OCI-LY7 (cell line): Measurements from ENCODE around the gene MIAT. TPM values are rescaled to one million over a fixed set of nuclear protein-coding genes. Genes with fewer than 3 reads are reported as not detected.

ENCODE experiments used
- BruUV-seq: library from RNA; stranded (reverse); fragments of 400-500 nt; replicated peaks from 2 replicates; lab custom pipeline; 2021; lab: Mats Ljungman, UMichigan
- CTCF ChIA-PET: fragments of 300-600 bp; sonication (Branson Sonifier 250); formaldehyde crosslinking; loops from one replicate; lab custom pipeline; 2022; ENCODE audit warnings: antibody characterized with exemption; ENCODE audit not compliant: unreplicated experiment; lab: Charles Lee
- POLR2A ChIA-PET: fragments of 300-600 bp; sonication (Branson Sonifier 250); formaldehyde crosslinking; loops from one replicate; lab custom pipeline; 2022; ENCODE audit warnings: antibody characterized with exemption; lab: Charles Lee
- DNase-seq: peaks from one replicate; pipeline ENCODE4 v3.0.0-alpha.2; 2015; ENCODE audit warnings: low spot score
- H2AFZ ChIP-seq: fragments of 200-600 bp; sonication (generic), shearing (Covaris generic); 2 replicates; pipeline ENCODE4 v1.6.1; 2014; ENCODE audit warnings: mild to moderate bottlenecking, antibody characterized with exemption, low read length, moderate library complexity
- H3K27ac ChIP-seq: fragments of 200-600 bp; sonication (generic); 2 replicates; pipeline ENCODE4 v1.5.1; 2014; ENCODE audit warnings: mixed run types, low read depth, mild to moderate bottlenecking, moderate library complexity, low read length, inconsistent platforms; ENCODE audit not compliant: poor library complexity, severe bottlenecking
- H3K36me3 ChIP-seq: fragments of 200-600 bp; sonication (generic); 2 replicates; pipeline ENCODE4 v1.6.1; 2014; ENCODE audit warnings: mild to moderate bottlenecking, antibody characterized with exemption, low read length, moderate library complexity, mixed read lengths; ENCODE audit not compliant: insufficient read depth
- H3K4me1 ChIP-seq: fragments of 200-600 bp; sonication (generic); 2 replicates; pipeline ENCODE4 v1.5.1; 2014; ENCODE audit warnings: mild to moderate bottlenecking, low read length; ENCODE audit not compliant: insufficient read depth, poor library complexity, severe bottlenecking
- H3K4me2 ChIP-seq: fragments of 200-600 bp; sonication (generic); 2 replicates; pipeline ENCODE4 v1.6.1; 2014; ENCODE audit warnings: mild to moderate bottlenecking, low read length
- H3K4me3 ChIP-seq: fragments of 200-600 bp; sonication (generic); 2 replicates; pipeline ENCODE4 v1.5.1; 2014; ENCODE audit warnings: mild to moderate bottlenecking, low read depth, low read length; ENCODE audit not compliant: poor library complexity, severe bottlenecking
- H3K79me2 ChIP-seq: fragments of 200-600 bp; sonication (generic); 2 replicates; pipeline ENCODE4 v1.6.1; 2016; ENCODE audit warnings: low read depth, mild to moderate bottlenecking, low read length, moderate library complexity, mixed read lengths; ENCODE audit not compliant: insufficient read depth
- H3K9me2 ChIP-seq: fragments of 200-600 bp; sonication (generic); 2 replicates; pipeline ENCODE4 v1.6.1; 2016; ENCODE audit warnings: mild to moderate bottlenecking, low read length, mixed read lengths; ENCODE audit not compliant: insufficient read depth
- H3K9me3 ChIP-seq: fragments of 200-600 bp; sonication (generic); 2 replicates; pipeline ENCODE4 v1.6.1; 2014; ENCODE audit warnings: mild to moderate bottlenecking, mixed run types, low read length, mixed read lengths
- H4K20me1 ChIP-seq: fragments of 200-600 bp; sonication (generic); 2 replicates; pipeline ENCODE4 v1.6.1; 2014; ENCODE audit warnings: mild to moderate bottlenecking, antibody characterized with exemption, low read length, moderate library complexity, mixed read lengths; ENCODE audit not compliant: insufficient read depth
- EZH2phosphoT487 ChIP-seq: fragments of 200-600 bp; sonication (generic); IDR thresholded peaks from 2 replicates; pipeline ENCODE4 v1.6.1; 2018; ENCODE audit warnings: low read depth, borderline replicate concordance, mild to moderate bottlenecking, mixed run types, antibody characterized with exemption, low read length, moderate library complexity, mixed read lengths
- intact Hi-C: fragments of 100-400 bp; cut with micrococcal nuclease; formaldehyde crosslinking; loops from one replicate; pipeline ENCODE4 v1.10.0; 2022; ENCODE audit not compliant: unreplicated experiment
- total RNA-seq, 2 experiments: library from RNA; depleted of rRNA in 1 of 2; stranded (reverse); fragments of >200 nt in 1 of 2; shearing (Covaris generic) in 1 of 2; gene quantifications; 2 replicates each; pipeline ENCODE4 v1.2.3, GENCODE V29; 2014 to 2022
- TF ChIP-seq, protein P1 (sequence below): fragments of 200-600 bp; sonication (generic); conservative IDR thresholded peaks from 2 replicates; pipeline ENCODE4 v1.5.1; 2014; ENCODE audit warnings: mild to moderate bottlenecking, antibody characterized with exemption, low read length, moderate library complexity, mixed read lengths

The MIAT gene
- total RNA-seq, 2 experiments from 2014 or later = 4.1 to 8.7 TPM

DNA sequence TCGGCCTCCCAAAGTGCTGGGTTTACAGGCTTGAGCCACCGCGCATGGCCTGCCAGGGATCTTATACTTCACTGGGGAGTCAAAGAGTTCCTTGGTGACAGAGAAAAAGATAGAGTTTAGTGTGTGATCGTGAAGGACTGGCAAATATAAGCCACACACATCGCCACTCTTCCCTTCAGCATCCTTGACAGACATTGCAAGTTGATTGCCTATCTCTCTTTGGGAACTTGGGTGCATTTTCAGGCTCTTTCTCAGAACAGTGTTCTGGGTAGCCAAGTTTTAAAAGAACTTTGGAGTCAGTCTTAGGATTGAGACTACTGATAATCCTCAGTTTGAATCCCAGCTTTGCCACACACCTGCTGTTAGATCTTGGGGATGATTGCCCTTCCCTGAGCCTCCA is 19.8 kb downstream of the MIAT start:
- POLR2A ChIA-PET = no interaction called here
- Histone ChIP-seq H3K9me3 (no peaks in the 10 kb centered on the region), H3K4me2 (no peak overlapping the region), H3K9me2 (no peaks in the 10 kb centered on the region), H3K4me1 (peaks cover 36% of the 10 kb centered on the region), H3K36me3 (peaks cover 32% of the 10 kb centered on the region), H3K4me3 (no peak overlapping the region), H4K20me1 (no peaks in the 10 kb centered on the region), H3K79me2 (peaks cover 36% of the 10 kb centered on the region), H2AFZ (no peak overlapping the region), H3K27ac (no peak overlapping the region)
- no peak for TF ChIP-seq EZH2phosphoT487
- TF ChIP-seq, protein P1, sequence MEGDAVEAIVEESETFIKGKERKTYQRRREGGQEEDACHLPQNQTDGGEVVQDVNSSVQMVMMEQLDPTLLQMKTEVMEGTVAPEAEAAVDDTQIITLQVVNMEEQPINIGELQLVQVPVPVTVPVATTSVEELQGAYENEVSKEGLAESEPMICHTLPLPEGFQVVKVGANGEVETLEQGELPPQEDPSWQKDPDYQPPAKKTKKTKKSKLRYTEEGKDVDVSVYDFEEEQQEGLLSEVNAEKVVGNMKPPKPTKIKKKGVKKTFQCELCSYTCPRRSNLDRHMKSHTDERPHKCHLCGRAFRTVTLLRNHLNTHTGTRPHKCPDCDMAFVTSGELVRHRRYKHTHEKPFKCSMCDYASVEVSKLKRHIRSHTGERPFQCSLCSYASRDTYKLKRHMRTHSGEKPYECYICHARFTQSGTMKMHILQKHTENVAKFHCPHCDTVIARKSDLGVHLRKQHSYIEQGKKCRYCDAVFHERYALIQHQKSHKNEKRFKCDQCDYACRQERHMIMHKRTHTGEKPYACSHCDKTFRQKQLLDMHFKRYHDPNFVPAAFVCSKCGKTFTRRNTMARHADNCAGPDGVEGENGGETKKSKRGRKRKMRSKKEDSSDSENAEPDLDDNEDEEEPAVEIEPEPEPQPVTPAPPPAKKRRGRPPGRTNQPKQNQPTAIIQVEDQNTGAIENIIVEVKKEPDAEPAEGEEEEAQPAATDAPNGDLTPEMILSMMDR = no peak
- CTCF ChIA-PET = no interaction called here
- no peak for DNase-seq
- BruUV-seq = no TSS peak
- intact Hi-C loops = loop anchor here (10.0 kb wide), 3 partner anchors 312 to 1328 kb away; no protein-coding TSS in a partner anchor

DNA sequence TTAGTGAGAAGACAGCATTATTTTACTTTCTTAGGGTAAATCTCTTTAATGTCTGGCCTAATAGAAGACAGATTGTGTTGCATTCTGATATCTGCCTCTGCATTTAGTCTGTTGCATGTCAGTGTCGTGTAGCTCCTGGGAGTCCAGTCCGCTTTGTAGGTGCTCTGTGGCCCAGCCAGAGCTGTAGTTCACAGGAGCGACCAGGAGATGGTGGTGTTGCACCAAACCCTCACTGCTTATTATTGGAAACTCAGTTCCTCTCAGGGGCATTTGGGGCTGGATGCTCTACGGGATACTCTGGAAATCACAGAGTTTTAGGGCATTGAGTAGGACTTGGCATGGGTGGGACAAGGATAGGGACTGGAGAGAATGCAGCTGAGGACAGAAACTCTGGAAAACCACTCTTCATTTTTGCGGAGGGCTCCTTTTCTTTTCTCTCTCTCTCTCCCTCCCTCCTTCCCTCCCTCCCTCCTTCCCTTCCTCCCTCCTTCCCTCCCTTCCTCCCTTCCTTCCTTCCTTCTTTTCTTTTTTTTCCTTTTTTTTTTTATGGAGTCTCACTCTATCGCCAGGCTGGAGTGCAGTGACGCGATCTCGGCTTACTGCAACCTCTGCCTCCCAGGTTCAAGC is 21.7 kb downstream of the MIAT start:
- H4K20me1 ChIP-seq = no peaks in the 10 kb centered on the region
- no peaks in the 10 kb centered on the region for H3K9me2 ChIP-seq
- H2AFZ ChIP-seq = no peak overlapping the region
- intact Hi-C loops = loop anchor here (10.0 kb wide), 3 partner anchors 314 to 1326 kb away; no protein-coding TSS in a partner anchor
- H3K79me2 ChIP-seq = peaks cover 27% of the 10 kb centered on the region
- no peaks in the 10 kb centered on the region for H3K9me3 ChIP-seq
- no peak overlapping the region for H3K27ac ChIP-seq
- no TSS peak for BruUV-seq
- H3K4me3 ChIP-seq = no peak overlapping the region
- peaks cover 29% of the 10 kb centered on the region for H3K4me1 ChIP-seq
- no peak overlapping the region for H3K4me2 ChIP-seq
- TF ChIP-seq EZH2phosphoT487 = no peak
- TF ChIP-seq, protein P1 = peak; percentile 97
- H3K36me3 ChIP-seq = peaks cover 34% of the 10 kb centered on the region
- ChIA-PET CTCF (no interaction called here), POLR2A (interaction anchor here (0.7 to 0.8 kb wide), 2 partner anchors 24 to 122 kb away, joined by 3 read pairs; no protein-coding TSS in a partner anchor)
- DNase-seq = peak; percentile 77

DNA sequence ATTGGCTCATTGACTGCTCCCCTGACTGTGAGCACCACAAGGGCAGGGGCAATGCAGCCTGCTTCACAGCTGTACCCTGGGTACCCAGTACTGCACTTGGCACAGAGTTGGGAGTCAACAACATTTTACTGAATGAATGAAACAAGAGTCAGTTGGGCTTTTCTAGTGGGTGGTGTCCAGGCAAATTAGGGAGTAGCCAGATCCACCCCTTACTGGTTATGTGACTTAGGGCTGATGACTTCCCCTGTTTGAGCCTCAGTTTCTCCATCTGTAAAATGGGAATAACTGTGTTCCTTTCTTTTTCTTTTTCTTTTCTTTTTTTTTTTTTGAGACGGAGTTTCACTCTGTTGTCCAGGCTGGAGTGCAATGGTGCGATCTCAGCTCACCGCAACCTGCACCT is 23.1 kb downstream of the MIAT start:
- Histone ChIP-seq H3K9me3 (no peaks in the 10 kb centered on the region), H3K36me3 (peaks cover 32% of the 10 kb centered on the region), H4K20me1 (no peaks in the 10 kb centered on the region), H3K27ac (no peak overlapping the region), H3K4me3 (no peak overlapping the region), H3K79me2 (peaks cover 13% of the 10 kb centered on the region; the same call in 1 of the 2 replicates), H2AFZ (no peak overlapping the region), H3K4me1 (peaks cover 15% of the 10 kb centered on the region), H3K4me2 (no peak overlapping the region), H3K9me2 (no peaks in the 10 kb centered on the region)
- CTCF ChIA-PET = no interaction called here
- DNase-seq = no peak
- TF ChIP-seq, protein P1 = no peak
- no peak for TF ChIP-seq EZH2phosphoT487
- no TSS peak for BruUV-seq
- intact Hi-C loops = no loop called here
- POLR2A ChIA-PET = no interaction called here
